NCI-H1694 treated with DMSO at 0.1 percent for 48 hours (cell line): ENCODE data around the gene MAP4.

Experiments
- DNase-seq: peaks from one replicate; lab custom pipeline; 2025; lab: John Stamatoyannopoulos, UW

Gene MAP4

GRCh38 chr3:47961815-47962606, 54.2 kb downstream of the MAP4 start:
- no peak for DNase-seq

DNA sequence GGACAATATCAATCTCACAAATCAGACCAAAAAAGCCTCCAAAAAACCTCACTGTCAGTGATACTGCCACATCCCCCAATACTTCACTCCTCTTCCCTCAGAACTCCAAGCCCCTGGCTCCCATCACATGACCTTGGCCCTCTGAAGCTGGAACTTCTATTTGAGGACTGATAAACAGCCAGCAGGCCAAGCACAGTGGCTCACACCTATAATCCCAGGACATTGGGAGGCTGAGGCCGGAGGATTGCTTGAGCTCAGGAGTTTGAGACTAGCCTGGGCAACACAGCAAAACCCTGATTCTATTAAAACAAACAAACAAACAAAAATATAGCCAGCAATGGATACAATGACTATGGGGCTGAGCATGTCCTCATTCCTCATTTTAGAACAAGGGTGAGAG, 55.2 kb downstream of the MAP4 start:
- no peak for DNase-seq

DNA sequence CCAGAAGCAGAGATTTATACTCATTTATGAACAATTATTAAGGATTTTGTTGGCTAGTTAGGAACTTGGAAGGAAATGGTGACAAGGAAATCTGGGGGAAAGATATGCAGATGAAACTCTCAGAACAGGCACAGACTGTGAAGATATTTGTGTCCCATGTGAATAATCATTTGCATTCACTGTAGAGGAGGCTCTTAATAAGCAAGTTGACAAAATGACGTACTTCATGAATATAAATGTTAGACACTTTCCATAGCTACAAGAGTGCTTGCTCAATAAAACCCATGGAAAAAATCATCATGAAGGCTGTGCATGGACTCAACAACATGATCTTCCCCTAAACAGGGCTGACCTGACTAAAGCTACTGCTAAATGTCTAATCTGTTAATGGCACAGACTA, 59.7 kb downstream of the MAP4 start:
- no peak for DNase-seq

- DNase-seq = no peak
These were observed 61.6 kb downstream of the MAP4 start for GRCh38 chr3:47954567-47954966.

DNA sequence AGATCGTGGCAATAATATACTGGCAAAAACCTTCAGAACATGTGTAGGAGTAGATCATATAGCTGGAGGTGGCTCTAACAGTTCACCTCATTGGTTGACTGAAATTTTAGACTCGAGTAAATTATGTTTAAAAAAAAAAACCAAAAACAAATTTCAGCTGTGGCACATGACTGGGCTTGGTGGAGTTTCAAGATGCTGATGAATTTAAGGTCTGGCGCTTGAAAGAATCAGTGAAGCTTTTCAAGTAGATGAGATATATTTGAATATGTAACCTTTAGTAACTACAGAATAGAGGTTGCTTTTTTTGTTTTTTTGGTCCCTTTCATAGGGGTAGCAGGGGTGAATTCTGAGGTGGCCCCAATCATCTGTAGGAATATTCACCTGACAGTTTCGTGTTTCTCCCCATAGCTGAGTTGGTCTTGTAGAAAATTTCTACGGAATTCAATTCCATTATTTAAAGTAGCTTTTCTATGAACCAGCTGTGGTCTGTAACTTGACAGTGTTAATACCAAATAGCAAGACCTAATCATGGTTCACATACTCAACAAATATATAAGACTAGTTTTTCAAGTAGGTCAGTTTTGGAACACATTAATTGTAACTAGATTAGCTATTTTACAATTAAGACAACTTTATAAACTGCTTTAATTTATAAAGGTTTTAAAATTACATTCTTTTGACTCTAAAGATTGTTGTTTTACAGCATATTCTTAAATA, 65.6 kb downstream of the MAP4 start:
- DNase-seq = no peak

DNA sequence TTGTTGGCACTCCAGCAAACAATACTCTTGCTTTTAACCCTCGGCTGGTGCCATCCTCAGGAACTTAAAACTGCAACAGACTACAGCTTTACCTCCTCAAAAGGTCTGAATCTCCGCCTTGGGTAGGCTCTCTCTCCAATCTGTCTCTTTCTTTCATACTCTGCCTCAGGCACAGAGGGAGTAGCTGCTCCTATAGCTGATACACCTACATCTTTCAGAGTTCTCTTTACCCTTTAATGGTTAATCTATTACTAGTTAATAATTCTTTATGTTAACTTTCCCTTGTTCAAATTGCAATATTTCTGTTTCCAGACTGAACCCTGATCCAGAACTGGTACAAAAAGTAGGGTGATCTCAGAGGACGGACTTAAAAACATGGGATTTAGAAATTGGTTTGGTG, 66.2 kb downstream of the MAP4 start:
- no peak for DNase-seq

DNA sequence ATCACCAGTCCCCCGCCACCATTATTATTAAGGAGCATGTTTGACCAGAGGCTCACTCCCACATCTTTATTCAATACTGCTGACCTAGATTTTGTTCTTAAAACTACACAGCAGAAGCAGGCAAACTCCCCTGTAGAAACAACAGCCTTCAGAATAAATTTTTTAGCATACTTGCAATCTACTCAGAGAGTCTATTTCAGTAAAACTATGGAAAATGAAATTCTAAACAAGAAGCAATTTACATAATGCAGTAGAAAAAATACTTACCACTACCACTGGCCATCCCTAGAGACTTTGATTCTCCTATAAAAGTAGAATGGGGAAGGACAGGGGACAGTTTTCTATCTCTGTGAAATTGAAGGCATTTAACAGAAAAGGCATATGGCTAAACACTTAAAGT, 76.0 kb downstream of the MAP4 start:
- DNase-seq = no peak

- no peak for DNase-seq
These were observed 83.8 kb downstream of the MAP4 start for GRCh38 chr3:47932421-47932820.

DNA sequence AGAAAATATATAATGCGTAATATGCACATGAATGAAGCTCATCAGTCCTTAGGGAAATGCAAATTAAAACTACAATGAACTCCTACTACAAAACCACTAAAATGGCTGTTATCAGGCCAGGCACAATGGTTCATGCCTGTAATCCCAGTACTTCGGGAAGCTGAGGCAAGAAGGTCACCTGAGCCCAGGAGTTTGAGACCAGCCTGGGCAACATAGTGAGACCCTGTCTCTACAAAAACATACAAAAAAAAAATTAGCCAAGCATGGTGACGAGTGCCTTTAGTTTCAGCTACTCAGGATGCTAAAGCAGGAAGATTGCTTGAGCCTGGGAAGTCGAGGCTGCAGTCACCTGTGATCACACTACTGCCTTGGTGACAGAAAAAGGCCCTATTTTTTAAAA, 85.2 kb downstream of the MAP4 start:
- DNase-seq = no peak

DNA sequence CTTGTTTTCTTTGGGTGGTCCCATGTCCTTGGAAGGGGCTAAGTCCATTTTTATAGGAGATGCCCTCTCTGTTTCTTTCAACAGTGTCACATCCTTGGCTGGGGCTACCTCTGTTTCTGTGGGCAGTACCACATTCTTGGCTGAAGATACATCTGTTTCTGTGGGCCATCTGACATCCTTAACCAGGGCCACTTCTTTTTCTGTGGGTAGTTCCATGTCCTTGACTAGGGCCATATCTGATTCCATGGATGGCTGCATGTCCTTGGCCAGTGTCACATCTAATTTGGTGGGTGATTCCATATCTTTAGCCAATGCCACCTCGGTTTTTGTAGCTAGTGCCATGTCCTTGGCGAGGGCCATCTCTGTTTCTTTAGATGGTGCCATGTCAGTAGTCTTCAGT, 99.5 kb downstream of the MAP4 start:
- no peak for DNase-seq

DNA sequence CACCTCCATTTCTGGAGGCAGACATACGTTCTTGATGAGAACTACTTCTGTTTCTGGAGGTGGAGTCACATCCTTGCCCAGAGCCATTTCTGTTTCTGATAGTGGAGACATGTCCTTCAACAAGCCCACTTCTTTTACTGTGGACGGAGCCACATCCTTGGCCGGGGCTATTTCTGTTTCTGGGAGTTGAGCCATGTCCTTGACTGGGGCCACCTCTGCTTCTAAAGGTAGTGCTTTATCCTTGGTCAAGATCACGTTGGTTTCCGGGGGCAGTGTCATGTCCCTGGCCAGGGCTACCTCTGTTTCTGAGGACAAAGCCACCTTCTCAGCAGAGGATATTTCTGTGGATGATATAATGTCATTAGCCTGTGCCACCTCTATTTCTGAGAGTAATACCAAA, 100.0 kb downstream of the MAP4 start:
- no peak for DNase-seq

- no peak for DNase-seq
These were observed 104.2 kb downstream of the MAP4 start for GRCh38 chr3:47912006-47912504.

DNA sequence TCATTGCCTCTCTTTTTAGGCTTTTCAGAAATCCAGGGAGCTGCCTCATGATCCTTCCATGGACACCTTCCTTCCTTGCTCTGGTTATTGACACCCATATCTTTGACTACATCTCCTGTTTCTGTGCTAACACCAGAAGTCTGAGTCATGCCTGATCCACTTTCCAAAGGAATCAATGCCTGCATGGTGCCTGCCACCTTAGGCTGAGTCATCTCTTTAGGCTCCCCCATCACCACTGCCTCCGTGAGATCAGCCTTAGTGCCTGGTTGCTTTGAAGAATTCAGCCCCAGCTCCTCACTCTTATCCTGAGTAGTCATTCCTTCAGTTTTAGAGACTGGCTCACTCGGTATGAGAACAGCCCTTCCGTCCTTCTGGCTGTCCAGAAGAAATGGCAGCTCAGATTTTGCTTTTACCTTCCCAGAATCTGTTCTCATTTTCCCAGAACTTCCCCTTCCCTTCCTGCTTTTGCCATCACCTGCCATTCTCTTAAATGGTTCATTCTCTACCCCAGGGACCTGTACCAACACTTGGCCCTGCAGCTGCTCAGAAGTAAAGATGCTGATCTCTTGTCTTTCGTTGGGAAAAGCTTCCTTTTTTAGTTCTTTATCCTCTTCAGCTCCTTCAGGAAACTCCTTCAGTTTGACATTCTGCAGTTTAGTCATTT, 105.3 kb downstream of the MAP4 start:
- no peak for DNase-seq

DNA sequence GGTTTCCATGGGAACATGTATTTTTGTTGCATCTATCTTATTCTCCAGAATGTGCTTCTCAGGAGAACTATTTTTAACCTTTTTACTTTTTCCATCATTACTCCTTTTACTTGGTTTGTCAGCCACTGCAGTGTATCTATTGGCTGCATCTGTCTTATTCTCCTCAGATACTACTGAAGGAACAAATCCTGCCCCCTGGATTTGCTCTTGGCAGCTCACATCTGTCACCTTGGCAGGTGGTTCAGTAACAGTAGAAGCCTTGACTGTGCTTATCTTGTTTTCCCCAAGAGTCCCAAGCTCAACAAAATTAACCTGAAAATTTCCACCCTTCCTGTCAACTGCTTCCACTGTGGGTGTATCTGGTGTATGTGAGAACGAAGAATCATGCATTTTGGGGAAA, 106.0 kb downstream of the MAP4 start:
- no peak for DNase-seq

DNA sequence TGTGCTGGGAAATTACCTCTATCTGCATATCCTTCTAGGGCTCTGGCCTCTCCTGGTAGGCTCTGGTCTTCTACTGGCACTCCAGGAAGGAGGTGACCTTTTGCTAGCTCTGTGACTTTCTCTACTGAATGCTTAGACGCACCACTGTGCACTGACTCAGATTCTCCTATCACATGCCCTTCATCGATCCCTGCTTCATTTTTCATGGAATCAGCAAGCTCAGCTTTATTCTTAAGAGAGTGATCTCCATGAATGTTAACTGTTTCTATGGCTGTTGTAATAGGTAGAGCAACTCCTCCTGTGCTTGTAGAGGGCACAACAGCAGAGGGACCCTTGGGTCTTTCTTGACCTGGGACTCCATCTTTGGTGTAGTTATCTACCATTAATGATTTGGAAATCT, 106.6 kb downstream of the MAP4 start:
- no peak for DNase-seq

DNA sequence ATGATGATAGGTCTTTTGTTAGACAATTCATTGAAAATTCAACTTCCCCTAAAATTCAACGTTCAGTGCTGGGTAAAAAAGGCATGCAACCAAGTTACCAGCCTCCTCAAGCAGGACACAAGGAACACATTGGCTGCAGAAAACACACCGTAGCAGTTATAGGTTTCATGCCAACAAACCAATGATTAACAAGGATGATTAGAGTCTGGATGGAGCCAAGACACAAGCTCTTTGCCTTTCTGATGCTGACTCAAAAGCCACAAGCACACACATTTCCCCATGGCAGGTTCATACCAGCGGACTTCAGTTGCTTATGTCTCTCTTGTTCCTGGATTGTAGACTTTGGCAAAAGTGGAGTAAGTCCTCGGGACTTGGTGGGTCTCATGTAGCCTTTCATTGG, 107.5 kb downstream of the MAP4 start:
- DNase-seq = no peak

DNA sequence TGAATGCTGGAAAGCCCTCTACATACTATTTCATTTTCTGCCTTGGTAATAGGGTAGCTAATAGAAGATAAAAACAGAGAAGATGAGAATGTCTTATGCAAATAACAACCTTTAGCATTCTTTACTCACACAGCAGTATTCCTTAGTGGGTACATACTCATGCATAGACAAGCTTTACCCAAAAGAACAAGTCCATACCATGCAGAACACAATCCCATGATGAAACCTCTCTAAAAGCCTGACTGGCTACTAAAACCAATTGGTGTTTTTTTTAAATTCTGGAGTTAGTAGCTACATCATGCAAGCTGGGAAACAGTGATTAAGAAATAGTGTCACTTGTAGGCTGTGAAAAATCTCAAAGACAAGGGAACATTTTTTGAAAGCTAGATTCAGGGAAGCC, 108.4 kb downstream of the MAP4 start:
- DNase-seq = no peak

- DNase-seq = no peak
These were observed 113.5 kb downstream of the MAP4 start for GRCh38 chr3:47902746-47903145.

- no peak for DNase-seq
These were observed 114.9 kb downstream of the MAP4 start for GRCh38 chr3:47901280-47901833.

- DNase-seq = no peak
These were observed 116.6 kb downstream of the MAP4 start for GRCh38 chr3:47899495-47900108.

DNA sequence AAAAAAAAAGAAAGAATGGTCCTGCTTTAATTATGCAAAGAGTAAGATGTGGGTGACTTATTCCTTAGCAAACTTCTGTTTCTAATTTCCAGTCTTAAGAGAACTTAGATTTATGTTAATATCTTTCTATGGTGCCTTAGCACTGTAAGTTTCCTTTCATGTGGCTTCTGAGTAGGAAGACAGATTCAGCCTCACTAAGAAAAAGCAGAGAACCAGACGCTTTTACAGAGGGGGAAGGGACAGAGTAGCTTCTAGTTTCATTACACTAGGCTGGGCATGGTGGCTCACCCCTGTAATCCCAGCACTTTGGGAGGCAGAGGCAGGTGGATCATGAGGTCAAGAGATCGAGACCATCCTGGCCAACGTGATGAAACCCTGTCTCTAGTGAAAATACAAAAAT, 118.3 kb downstream of the MAP4 start:
- no peak for DNase-seq

- no peak for DNase-seq
These were observed 119.5 kb downstream of the MAP4 start for GRCh38 chr3:47896736-47897135.
